IMR-90 (cell line): ENCODE data around the gene COL25A1. TPM values are rescaled to one million over a fixed set of nuclear protein-coding genes. Genes with fewer than 3 reads are reported as not detected.

Experiments
- ATAC-seq: fragments of 200-7000 bp; cut with Tn5 transposase; 2 replicates; pipeline ENCODE4 v1.9.1; 2020; ENCODE audit warnings: low read depth, mild to moderate bottlenecking, moderate library complexity
- BruUV-seq: library from RNA; stranded (reverse); fragments of 400-500 nt; replicated peaks from 2 replicates; lab custom pipeline; 2021; lab: Mats Ljungman, UMichigan
- CTCF ChIA-PET: fragments of 300-600 bp; formaldehyde crosslinking; extraction: SDS; loops from one replicate; lab custom pipeline; 2021; ENCODE audit warnings: antibody characterized with exemption; lab: Yijun Ruan, JAX
- POLR2A ChIA-PET: fragments of 300-600 bp; sonication (Branson Sonifier 250); formaldehyde crosslinking; loops from one replicate; lab custom pipeline; 2022; ENCODE audit warnings: antibody characterized with exemption; ENCODE audit not compliant: unreplicated experiment; lab: Charles Lee
- DNase-seq: peaks from one replicate; pipeline ENCODE4 v3.0.0; 2013
- H2AFZ ChIP-seq: replicated peaks from 2 replicates; pipeline ENCODE3; 2013; ENCODE audit warnings: low read length, mild to moderate bottlenecking; ENCODE audit not compliant: poor library complexity
- H2AK5ac ChIP-seq: 2 replicates; pipeline ENCODE4 v1.6.1; 2013; ENCODE audit warnings: low read depth, low read length, inconsistent platforms
- H2AK9ac ChIP-seq: replicated peaks from 2 replicates; pipeline ENCODE3; 2013; ENCODE audit warnings: mild to moderate bottlenecking, low read depth, low read length, moderate library complexity; ENCODE audit not compliant: poor library complexity
- H2BK120ac ChIP-seq: 2 replicates; pipeline ENCODE4 v1.6.1; 2013; ENCODE audit warnings: low read depth, low read length, inconsistent platforms
- H2BK15ac ChIP-seq: 3 replicates; pipeline ENCODE4 v1.6.1; 2013; ENCODE audit warnings: low read depth, low read length, inconsistent platforms
- H2BK20ac ChIP-seq: 2 replicates; pipeline ENCODE4 v1.6.1; 2013; ENCODE audit warnings: low read depth, mild to moderate bottlenecking, inconsistent platforms, low read length, moderate library complexity
- H2BK5ac ChIP-seq: 2 replicates; pipeline ENCODE4 v1.6.1; 2013; ENCODE audit warnings: mild to moderate bottlenecking, low read depth, low read length, inconsistent platforms; ENCODE audit not compliant: poor library complexity, severe bottlenecking
- H3K14ac ChIP-seq: replicated peaks from 2 replicates; pipeline ENCODE4 v1.6.1; 2013; ENCODE audit warnings: low read depth, low read length, inconsistent platforms
- H3K18ac ChIP-seq: 2 replicates; pipeline ENCODE4 v1.6.1; 2013; ENCODE audit warnings: low read depth, low read length, control low read depth
- H3K23ac ChIP-seq: 2 replicates; pipeline ENCODE4 v1.6.1; 2013; ENCODE audit warnings: low read depth, low read length, inconsistent platforms
- H3K27ac ChIP-seq: 2 replicates; pipeline ENCODE4 v1.5.1; 2013; ENCODE audit warnings: mild to moderate bottlenecking, control low read depth, low read length; ENCODE audit not compliant: insufficient read depth
- H3K27me3 ChIP-seq: 2 replicates; pipeline ENCODE4 v1.6.1; 2013; ENCODE audit warnings: low read length; ENCODE audit not compliant: control insufficient read depth, insufficient read depth
- H3K36me3 ChIP-seq: 2 replicates; pipeline ENCODE4 v1.6.1; 2013; ENCODE audit warnings: low read length, mixed read lengths; ENCODE audit not compliant: control insufficient read depth, insufficient read depth
- H3K4ac ChIP-seq: 2 replicates; pipeline ENCODE4 v1.6.1; 2013; ENCODE audit warnings: low read depth, low read length, inconsistent platforms
- H3K4me1 ChIP-seq: 2 replicates; pipeline ENCODE4 v1.6.1; 2013; ENCODE audit warnings: low read length, mixed read lengths; ENCODE audit not compliant: control insufficient read depth, insufficient read depth
- H3K4me2 ChIP-seq: 2 replicates; pipeline ENCODE4 v1.6.1; 2013; ENCODE audit warnings: low read depth, mild to moderate bottlenecking, control low read depth, low read length, moderate library complexity
- H3K4me3 ChIP-seq: 2 replicates; pipeline ENCODE4 v1.5.1; 2013; ENCODE audit warnings: low read depth, mild to moderate bottlenecking, control low read depth, low read length, moderate library complexity; ENCODE audit not compliant: insufficient read depth
- H3K56ac ChIP-seq: 2 replicates; pipeline ENCODE4 v1.6.1; 2013; ENCODE audit warnings: low read length, inconsistent platforms; ENCODE audit not compliant: insufficient read depth; ENCODE audit errors: extremely low read depth
- H3K79me1 ChIP-seq, 2 experiments: 2 replicates each; pipeline ENCODE4 v1.6.1; 2013; ENCODE audit warnings: low read length in 2 of 2, inconsistent platforms in 1 of 2, low read depth in 1 of 2
- H3K9ac ChIP-seq: 2 replicates; pipeline ENCODE4 v1.6.1; 2013; ENCODE audit warnings: low read depth, low read length, control low read depth
- H3K9me1 ChIP-seq: 2 replicates; pipeline ENCODE4 v1.6.1; 2013; ENCODE audit warnings: low read length, inconsistent platforms; ENCODE audit not compliant: insufficient read depth
- H3K9me3 ChIP-seq: 2 replicates; pipeline ENCODE4 v1.6.1; 2013; ENCODE audit warnings: low read length; ENCODE audit not compliant: control insufficient read depth, insufficient read depth
- H4K20me1 ChIP-seq: 2 replicates; pipeline ENCODE4 v1.6.1; 2013; ENCODE audit warnings: low read length, inconsistent platforms; ENCODE audit not compliant: insufficient read depth
- H4K5ac ChIP-seq: 2 replicates; pipeline ENCODE4 v1.6.1; 2013; ENCODE audit warnings: mild to moderate bottlenecking, low read depth, low read length, control low read depth
- H4K8ac ChIP-seq, 2 experiments: 2 replicates each; pipeline ENCODE4 v1.6.1; 2013; ENCODE audit warnings: low read depth in 2 of 2, low read length in 2 of 2, control low read depth in 1 of 2, inconsistent platforms in 1 of 2
- H4K91ac ChIP-seq: 2 replicates; pipeline ENCODE4 v1.6.1; 2013; ENCODE audit warnings: low read depth, low read length, inconsistent platforms; ENCODE audit not compliant: insufficient read depth
- RCOR1 ChIP-seq: IDR thresholded peaks from 2 replicates; pipeline ENCODE4 v1.6.1; 2012; ENCODE audit warnings: mild to moderate bottlenecking, low read length, improper control_type of control experiment; ENCODE audit not compliant: insufficient replicate concordance
- WGBS, 2 experiments: methylation state at CpG; one replicate each; pipeline versions ENCODE4 v1.1.5 to v1.1.7; 2013; ENCODE audit warnings: missing lambda C conversion rate in 2 of 2; ENCODE audit not compliant: insufficient read length in 1 of 2; ENCODE audit errors: extremely low coverage in 2 of 2; 5-methylcytosine and 5-hydroxymethylcytosine counted together
- dilution Hi-C: fragments of 300-500 bp; cut with HindIII; formaldehyde crosslinking; loops from one replicate; pipeline ENCODE4 v1.14.3; 2018; ENCODE audit warnings: low sequenced_read_pairs; ENCODE audit not compliant: unreplicated experiment
- in situ Hi-C: fragments of 300-500 bp; cut with MboI; formaldehyde crosslinking; loops from 3 replicates; pipeline ENCODE4 v1.14.3; 2019; ENCODE audit warnings: low sequenced_read_pairs, inconsistent platforms, mixed read lengths
- intact Hi-C: fragments of 100-400 bp; cut with micrococcal nuclease; formaldehyde crosslinking; loops from 2 replicates; pipeline ENCODE4 v1.10.0; 2022
- polyA plus RNA-seq, 3 experiments: library from polyadenylated mRNA; depleted of rRNA; stranded (reverse); fragments of >200 nt; gene quantifications; 2 replicates each; pipeline ENCODE4 v1.2.3, GENCODE V29; 2012; ENCODE audit warnings: low replicate concordance in 1 of 3
- total RNA-seq: library from RNA; depleted of rRNA; stranded (reverse); fragments of >200 nt; gene quantifications from 2 replicates; pipeline ENCODE4 v1.2.3, GENCODE V29; 2012

COL25A1 gene
- total and polyA plus RNA-seq, 2 of the 4 experiments (the other 2 are of a cell fraction), result under 0.01 to 0.05 TPM

- BruUV-seq, result no TSS peak
- no peak overlapping the region for H3K9ac ChIP-seq
- H2BK120ac ChIP-seq, result no peak overlapping the region
- no peak overlapping the region for H4K5ac ChIP-seq
- ATAC-seq (no peak), DNase-seq (no peak)
- H3K4ac ChIP-seq, result no peak overlapping the region
- no peak overlapping the region for H3K18ac ChIP-seq
- no peak overlapping the region for H3K27ac ChIP-seq
- H2AK5ac ChIP-seq, result no peak overlapping the region
- H4K20me1 ChIP-seq, result no peaks in the 10 kb centered on the region
- no peak overlapping the region for H4K8ac ChIP-seq
- H3K27me3 ChIP-seq, result no peaks in the 10 kb centered on the region; the same call in 1 of the 2 replicates
- H3K56ac ChIP-seq, result no peak overlapping the region
- H3K4me1 ChIP-seq, result no peaks in the 10 kb centered on the region
- no peak overlapping the region for H4K91ac ChIP-seq
- no peak overlapping the region for H3K23ac ChIP-seq
- H2BK5ac ChIP-seq, result no peak overlapping the region
- no peak overlapping the region for H2AFZ ChIP-seq
- in situ Hi-C loops, result no loop called here
- intact Hi-C loops, result no loop called here
- no peak for TF ChIP-seq RCOR1
- no peak overlapping the region for H3K14ac ChIP-seq
- no peak overlapping the region for H2BK20ac ChIP-seq
- H2BK15ac ChIP-seq, result no peak overlapping the region
- H3K4me2 ChIP-seq, result no peak overlapping the region
- H2AK9ac ChIP-seq, result no peak overlapping the region
- dilution Hi-C loops, result no loop called here
- H3K79me1 ChIP-seq, result no peaks in the 10 kb centered on the region
- no peak overlapping the region for H3K4me3 ChIP-seq
- no peaks in the 10 kb centered on the region for H3K9me3 ChIP-seq
- no CpG with 5 or more reads among the region's 4 CpGs for WGBS, 2 experiments
- CTCF ChIA-PET, result no interaction called here
- POLR2A ChIA-PET, result no interaction called here
- no peaks in the 10 kb centered on the region for H3K36me3 ChIP-seq
- H3K9me1 ChIP-seq, result no peaks in the 10 kb centered on the region
These were observed 237.5 kb downstream of the COL25A1 start for GRCh38 chr4:109065006-109065405.
